BJ (cell line): ENCODE data around the gene HIGD2A. TPM values are rescaled to one million over a fixed set of nuclear protein-coding genes. Genes with fewer than 3 reads are reported as not detected.

ENCODE experiments used
- CTCF ChIA-PET: fragments of 350-600 bp; formaldehyde crosslinking; extraction: SDS; loops from one replicate; lab custom pipeline; 2021; ENCODE audit warnings: antibody characterized with exemption, inconsistent platforms; lab: Yijun Ruan, JAX
- POLR2A ChIA-PET: fragments of 300-600 bp; sonication (Branson Sonifier 250); formaldehyde crosslinking; extraction: SDS; loops from one replicate; lab custom pipeline; 2021; ENCODE audit warnings: antibody characterized with exemption; lab: Charles Lee
- DNase-seq: peaks from one replicate; pipeline ENCODE4 v3.0.0-alpha.2; 2011; ENCODE audit warnings: low read depth
- H3K27me3 ChIP-seq: 2 replicates; pipeline ENCODE4 v1.6.0; 2011; ENCODE audit warnings: low read length; ENCODE audit not compliant: control insufficient read depth, insufficient read depth
- H3K36me3 ChIP-seq: 2 replicates; pipeline ENCODE4 v1.5.1; 2011; ENCODE audit warnings: low read length; ENCODE audit not compliant: control insufficient read depth, insufficient read depth
- H3K4me3 ChIP-seq: 2 replicates; pipeline ENCODE4 v1.5.1; 2011; ENCODE audit warnings: low read depth, mild to moderate bottlenecking, control low read depth, low read length
- CTCF ChIP-seq: IDR thresholded peaks from 2 replicates; pipeline ENCODE4 v1.5.1; 2011; ENCODE audit warnings: low read depth, mild to moderate bottlenecking, control low read depth, inconsistent platforms, low read length, moderate library complexity; ENCODE audit not compliant: insufficient read depth
- polyA plus RNA-seq: library from polyadenylated mRNA; depleted of rRNA; stranded (reverse); fragments of >200 nt; gene quantifications from 2 replicates; pipeline ENCODE4 v1.2.3, GENCODE V29; 2011

The HIGD2A gene
- polyA plus RNA-seq, 1 experiment = 118 TPM

- TF ChIP-seq CTCF = no peak
- CTCF ChIA-PET = no interaction called here
- POLR2A ChIA-PET = no interaction called here
- DNase-seq = no peak
- Histone ChIP-seq H3K36me3 (peaks cover 4% of the 10 kb centered on the region), H3K27me3 (no peaks in the 10 kb centered on the region), H3K4me3 (peak overlapping the region; percentile 66)
Observed at GRCh38 chr5:176364765-176365350, 23.7 kb upstream of the HIGD2A start.

- CTCF ChIA-PET = no interaction called here
- POLR2A ChIA-PET = no interaction called here
- peak within 1 kb of the TSS; percentile 66 for H3K4me3 ChIP-seq
- no peak for TF ChIP-seq CTCF
- H3K36me3 ChIP-seq = peaks cover 4% of the 10 kb centered on the region
- DNase-seq = no peak
- H3K27me3 ChIP-seq = no peaks in the 10 kb centered on the region
Observed at GRCh38 chr5:176365351-176366231, 23.0 kb upstream of the HIGD2A start, which contains the start of gene ARL10. TSS of gene ARL10 (plus strand) at chr5:176365487. CDS start at chr5:176365564, 77 bp downstream.

GRCh38 chr5:176366232-176366894 is 22.2 kb upstream of the HIGD2A start:
- DNase-seq = no peak
- ChIA-PET CTCF (no interaction called here), POLR2A (no interaction called here)
- H3K36me3 ChIP-seq = peaks cover 4% of the 10 kb centered on the region
- no peaks in the 10 kb centered on the region for H3K27me3 ChIP-seq
- no peak for TF ChIP-seq CTCF
- peak overlapping the region; percentile 66 for H3K4me3 ChIP-seq

- Histone ChIP-seq H3K4me3 (no peak overlapping the region), H3K36me3 (peaks cover 13% of the 10 kb centered on the region), H3K27me3 (no peaks in the 10 kb centered on the region)
- POLR2A ChIA-PET = no interaction called here
- TF ChIP-seq CTCF = no peak
- CTCF ChIA-PET = interaction anchor here (0.9 kb wide), 1 partner anchor 11 kb away, joined by 3 read pairs; no protein-coding TSS in a partner anchor
- DNase-seq = no peak
Observed at GRCh38 chr5:176368726-176369125, 19.8 kb upstream of the HIGD2A start.
